AG10803 (cell line): ENCODE measurements around the gene GJA3.
A peak's percentile ranks its signal among the peaks of the same experiment; 100 is the strongest.

ENCODE experiments used
- DNase-seq: peaks from one replicate; pipeline ENCODE4 v3.0.0; 2010; ENCODE audit warnings: low read depth
- H3K4me3 ChIP-seq: 2 replicates; pipeline ENCODE4 v1.5.1; 2011; ENCODE audit warnings: mild to moderate bottlenecking, low read length, control low read depth
- TF ChIP-seq, protein P1 (sequence below): conservative IDR thresholded peaks from 2 replicates; pipeline ENCODE4 v1.5.1; 2011; ENCODE audit warnings: mild to moderate bottlenecking, low read length, control low read depth, inconsistent platforms

Gene GJA3

GRCh38 chr13:20121159-20121525, 39.7 kb downstream of the GJA3 start:
- H3K4me3 ChIP-seq = peak overlapping the region; percentile 48
- DNase-seq = peak; percentile 37
- TF ChIP-seq, protein P1, sequence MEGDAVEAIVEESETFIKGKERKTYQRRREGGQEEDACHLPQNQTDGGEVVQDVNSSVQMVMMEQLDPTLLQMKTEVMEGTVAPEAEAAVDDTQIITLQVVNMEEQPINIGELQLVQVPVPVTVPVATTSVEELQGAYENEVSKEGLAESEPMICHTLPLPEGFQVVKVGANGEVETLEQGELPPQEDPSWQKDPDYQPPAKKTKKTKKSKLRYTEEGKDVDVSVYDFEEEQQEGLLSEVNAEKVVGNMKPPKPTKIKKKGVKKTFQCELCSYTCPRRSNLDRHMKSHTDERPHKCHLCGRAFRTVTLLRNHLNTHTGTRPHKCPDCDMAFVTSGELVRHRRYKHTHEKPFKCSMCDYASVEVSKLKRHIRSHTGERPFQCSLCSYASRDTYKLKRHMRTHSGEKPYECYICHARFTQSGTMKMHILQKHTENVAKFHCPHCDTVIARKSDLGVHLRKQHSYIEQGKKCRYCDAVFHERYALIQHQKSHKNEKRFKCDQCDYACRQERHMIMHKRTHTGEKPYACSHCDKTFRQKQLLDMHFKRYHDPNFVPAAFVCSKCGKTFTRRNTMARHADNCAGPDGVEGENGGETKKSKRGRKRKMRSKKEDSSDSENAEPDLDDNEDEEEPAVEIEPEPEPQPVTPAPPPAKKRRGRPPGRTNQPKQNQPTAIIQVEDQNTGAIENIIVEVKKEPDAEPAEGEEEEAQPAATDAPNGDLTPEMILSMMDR = no peak

GRCh38 chr13:20119960-20120359, 40.9 kb downstream of the GJA3 start:
- no peak for DNase-seq
- TF ChIP-seq, protein P1 = no peak
- H3K4me3 ChIP-seq = no peak overlapping the region; the same call in 1 of the 2 replicates

- TF ChIP-seq, protein P1 = no peak
- peak overlapping the region; percentile 71 for H3K4me3 ChIP-seq
- DNase-seq = peak; percentile 55
These were observed 42.3 kb downstream of the GJA3 start for GRCh38 chr13:20118268-20119140.

DNA sequence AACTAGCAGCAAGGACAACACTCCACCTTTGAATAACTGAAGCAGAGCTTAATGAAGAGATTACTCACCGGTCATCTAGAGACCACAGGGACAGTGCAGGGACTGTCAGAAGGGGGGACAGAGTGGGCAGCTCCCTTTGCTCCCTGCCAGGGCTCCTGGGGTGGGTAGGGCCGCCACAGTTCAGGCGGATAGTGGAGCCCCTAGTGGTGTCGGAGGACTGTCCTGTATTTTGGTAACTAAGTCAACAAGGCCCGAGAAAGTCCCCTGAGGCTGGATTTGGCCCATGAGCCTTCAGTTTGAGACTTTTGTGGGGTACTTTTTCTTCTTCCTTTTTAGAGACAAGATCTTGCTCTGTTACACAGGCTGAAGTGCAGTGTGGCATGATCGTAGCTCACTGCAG, 44.6 kb downstream of the GJA3 start:
- no peak for DNase-seq
- TF ChIP-seq, protein P1 = no peak
- H3K4me3 ChIP-seq = no peak overlapping the region

DNA sequence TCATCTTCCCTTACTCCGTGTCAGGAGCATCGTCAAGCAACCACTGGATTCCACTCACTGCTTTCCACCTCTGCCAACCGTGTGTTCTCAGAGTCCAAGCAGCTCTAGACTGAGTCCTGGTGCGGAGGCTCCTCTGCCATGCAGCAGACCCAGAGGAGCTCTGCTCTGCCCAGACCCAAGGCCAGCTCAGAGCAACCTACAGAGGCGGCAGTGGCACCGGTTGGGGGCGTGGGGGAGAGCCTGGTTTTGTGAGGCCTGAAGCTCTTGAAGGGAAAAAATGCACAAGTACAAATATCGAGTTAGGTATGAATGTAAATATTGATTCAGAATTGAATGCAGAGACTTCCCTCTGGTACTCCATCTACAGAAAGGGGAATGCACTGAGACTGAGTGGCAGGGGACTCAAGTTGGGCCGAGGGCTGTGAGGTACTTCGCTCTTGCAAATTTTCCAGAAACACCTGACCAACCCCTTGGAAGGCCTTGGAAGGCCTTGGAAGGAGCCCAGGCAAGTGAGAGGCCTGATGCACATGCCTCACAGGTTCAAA, 46.7 kb downstream of the GJA3 start:
- no peak for DNase-seq
- no peak overlapping the region for H3K4me3 ChIP-seq
- TF ChIP-seq, protein P1 = no peak

GRCh38 chr13:20109037-20109436, 51.8 kb downstream of the GJA3 start:
- DNase-seq = no peak
- TF ChIP-seq, protein P1 = no peak
- no peak overlapping the region for H3K4me3 ChIP-seq

DNA sequence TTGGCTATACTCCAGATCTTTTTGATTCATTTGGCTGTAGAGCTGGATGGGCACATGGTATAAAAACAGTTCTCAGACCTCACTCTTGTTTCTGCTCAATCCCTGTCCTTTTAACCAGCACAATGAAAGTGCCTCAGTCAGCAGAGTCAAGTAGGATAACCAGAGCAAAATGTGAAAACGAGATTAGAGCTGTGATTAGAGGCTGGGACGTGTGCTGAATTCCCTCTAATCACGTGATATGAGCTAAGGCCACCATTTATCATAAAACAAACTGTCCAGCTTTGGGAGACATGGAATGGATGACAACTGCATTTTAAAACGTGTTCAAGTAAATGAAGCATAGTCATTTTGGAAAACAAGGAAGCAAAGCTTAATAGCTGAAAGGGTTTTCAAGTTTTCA, 54.1 kb downstream of the GJA3 start:
- no peak overlapping the region for H3K4me3 ChIP-seq
- DNase-seq = no peak
- TF ChIP-seq, protein P1 = no peak
